ENCODE results near the gene IGHMBP2. TPM values are rescaled to one million over a fixed set of nuclear protein-coding genes. Genes with fewer than 3 reads are reported as not detected.

The IGHMBP2 gene
- total RNA-seq, 6 experiments from 2014 or later: 5.8 to 21.2 (median 11.5) TPM

- H3K27ac ChIP-seq: no peak overlapping the region
- H3K27me3 ChIP-seq: no peaks in the 10 kb centered on the region
- no peaks in the 10 kb centered on the region for H3K4me1 ChIP-seq
- TF ChIP-seq CTCF (IDR thresholded peaks at IDR 0.05): no peak
- TF ChIP-seq POLR2A (IDR thresholded peaks at IDR 0.05): no peak
- no peak overlapping the region for H3K4me3 ChIP-seq
- DNase-seq (peak in 1 of 3 donors; percentile 17), ATAC-seq (no peak)
- no peaks in the 10 kb centered on the region for H3K36me3 ChIP-seq
- intact Hi-C loops (cut with DNase I): no loop called here
- H3K9me3 ChIP-seq: no peaks in the 10 kb centered on the region
- 58% methylated on average over 3 of the region's 5 CpGs for WGBS (ENCODE audit: insufficient coverage, low coverage, low lambda C conversion rate, missing lambda C conversion rate)
Observed at GRCh38 chr11:68978626-68978930, 74.9 kb downstream of the IGHMBP2 start.

GRCh38 chr11:68978931-68979594 is 75.4 kb downstream of the IGHMBP2 start:
- intact Hi-C loops (cut with DNase I): no loop called here
- 49% methylated on average over 4 of the region's 15 CpGs for WGBS (ENCODE audit: insufficient coverage, low coverage, low lambda C conversion rate, missing lambda C conversion rate)

GRCh38 chr11:68979931-68980775 is 76.5 kb downstream of the IGHMBP2 start:
- ATAC-seq: peak in 1 of 4 donors; percentile 21
- no peak for TF ChIP-seq POLR2A (IDR thresholded peaks at IDR 0.05)
- TF ChIP-seq CTCF (IDR thresholded peaks at IDR 0.05): no peak
- DNase-seq: peak in 1 of 3 donors; percentile 32

More at GRCh38 chr11:68978931-68979594, 75.4 kb downstream of the IGHMBP2 start:
- Histone ChIP-seq H3K36me3 (no peaks in the 10 kb centered on the region), H3K9me3 (no peaks in the 10 kb centered on the region), H3K4me1 (no peaks in the 10 kb centered on the region), H3K4me3 (no peak overlapping the region), H3K27me3 (no peaks in the 10 kb centered on the region), H3K27ac (no peak overlapping the region)
- peak in 1 of 4 donors; percentile 16 for ATAC-seq
- peak in 1 of 3 donors; percentile 33 for DNase-seq
- no peak for TF ChIP-seq POLR2A (IDR thresholded peaks at IDR 0.05)
- TF ChIP-seq CTCF (IDR thresholded peaks at IDR 0.05): no peak

GRCh38 chr11:68980776-68981065 is 77.0 kb downstream of the IGHMBP2 start, which contains the start of gene MRGPRD:
MRGPRD (minus strand) TSS chr11:68980986; CDS start chr11:68980986, 0 bp downstream.
- Histone ChIP-seq H3K36me3 (no peaks in the 10 kb centered on the region), H3K4me1 (no peaks in the 10 kb centered on the region)
- peak in 1 of 3 donors; percentile 22 for DNase-seq

More at GRCh38 chr11:68979931-68980775, 76.5 kb downstream of the IGHMBP2 start:
- Histone ChIP-seq H3K4me1 (no peaks in the 10 kb centered on the region), H3K27ac (no peak overlapping the region), H3K27me3 (no peaks in the 10 kb centered on the region), H3K36me3 (no peaks in the 10 kb centered on the region), H3K9me3 (no peaks in the 10 kb centered on the region), H3K4me3 (no peak overlapping the region)
- 87% methylated on average over 13 of the region's 33 CpGs for WGBS (ENCODE audit: insufficient coverage, low coverage, low lambda C conversion rate, missing lambda C conversion rate)
- intact Hi-C loops (cut with DNase I): no loop called here

More at GRCh38 chr11:68980776-68981065, 77.0 kb downstream of the IGHMBP2 start, which contains the start of gene MRGPRD:
- TF ChIP-seq CTCF (IDR thresholded peaks at IDR 0.05): no peak
- no peak for TF ChIP-seq POLR2A (IDR thresholded peaks at IDR 0.05)
- no peak within 1 kb of the TSS for H3K4me3 ChIP-seq
- H3K27me3 ChIP-seq: no peaks in the 10 kb centered on the region
- intact Hi-C loops (cut with DNase I): no loop called here
- WGBS (ENCODE audit: insufficient coverage, low coverage, low lambda C conversion rate, missing lambda C conversion rate): 0% methylated on average over 1 of the region's 8 CpGs
- no peak within 1 kb of the TSS for H3K27ac ChIP-seq
- ATAC-seq: no peak
- no peaks in the 10 kb centered on the region for H3K9me3 ChIP-seq
